Gastrocnemius medialis (tissue), 4 donors: Measurements from ENCODE around the gene PRSS2.

ENCODE experiments used
- CTCF ChIP-seq, 5 experiments: fragments of 450-650 bp in 3 of 5; fragments of 200-600 bp in 2 of 5; sonication (generic) in 2 of 5; IDR thresholded peaks in 4 of 5; conservative IDR thresholded peaks in 1 of 5; 1 replicate in 4 of 5; 2 replicates in 1 of 5; pipeline ENCODE4 v1.5.1; 2016 to 2019; ENCODE audit warnings: antibody characterized with exemption in 5 of 5, mild to moderate bottlenecking in 3 of 5, moderate library complexity in 3 of 5
- POLR2A ChIP-seq, 2 donors: fragments of 450-650 bp; IDR thresholded peaks; one replicate each; pipeline ENCODE4 v1.6.1; 2017; ENCODE audit warnings: antibody characterized with exemption in 2 of 2, mild to moderate bottlenecking in 2 of 2, moderate library complexity in 2 of 2

DNA sequence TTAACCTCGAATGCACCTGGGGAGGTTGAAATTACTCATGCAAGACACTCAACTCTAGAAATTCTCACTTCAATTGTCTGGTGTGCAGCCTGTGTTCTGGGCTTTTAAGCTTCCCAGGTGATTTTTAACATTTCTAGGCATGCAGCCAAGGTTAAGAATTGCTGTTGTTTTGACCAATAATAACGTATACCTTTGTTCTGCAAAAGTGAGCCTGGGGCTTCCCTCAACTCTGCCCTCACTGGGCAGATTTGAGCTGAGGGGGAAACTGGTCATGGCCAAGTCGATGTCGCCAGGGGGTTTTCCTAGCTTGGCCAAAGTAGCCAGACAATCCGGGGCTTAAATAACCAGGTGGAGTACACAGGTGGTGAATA lies 568 bp downstream of the PRSS2 start:
- no peak for TF ChIP-seq CTCF (IDR thresholded peaks at IDR 0.05 in 4 of 5, conservative IDR thresholded peaks at IDR 0.05 in 1 of 5)
- no peak for TF ChIP-seq POLR2A (IDR thresholded peaks at IDR 0.05)
